GM21381 (cell line): ENCODE measurements around the gene NAALAD2.
A peak's percentile ranks its signal among the peaks of the same experiment; 100 is the strongest.
"Not testable (repeated sequence)": the region's sequence is repeated elsewhere in the genome, so short reads cannot be mapped to it uniquely, and the experiment has no call there.

Source experiments
- ATAC-seq: cut with Tn5 transposase; IDR thresholded peaks from one replicate; pipeline ENCODE4 v1.9.1; 2021; ENCODE audit warnings: mild to moderate bottlenecking, moderate library complexity; ENCODE audit not compliant: unreplicated experiment

The NAALAD2 gene

DNA sequence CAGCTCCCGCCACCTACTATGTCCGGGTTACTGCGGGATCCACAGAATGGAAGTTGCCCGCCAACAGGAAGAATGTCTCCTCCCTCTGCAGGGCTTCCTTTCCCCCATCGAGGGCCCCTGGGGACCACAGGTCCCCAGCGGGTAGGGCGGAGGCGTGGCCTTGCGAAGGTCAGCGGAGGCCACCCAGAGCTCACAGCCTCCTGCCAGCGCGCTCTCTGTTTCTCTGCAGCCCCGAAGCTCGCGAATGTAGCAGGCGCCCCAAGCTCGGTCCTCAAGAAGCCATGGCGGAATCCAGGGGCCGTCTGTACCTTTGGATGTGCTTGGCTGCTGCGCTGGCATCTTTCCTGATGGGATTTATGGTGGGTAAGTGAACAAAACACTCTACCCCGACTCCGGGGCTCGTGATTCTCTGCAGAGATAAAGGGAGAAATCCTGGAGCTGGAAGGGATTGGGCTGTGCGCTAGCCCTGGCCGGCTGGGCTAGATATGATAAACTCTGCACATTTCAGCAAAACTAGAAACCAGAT, at the start of gene NAALAD2:
Gene NAALAD2, plus strand, starts transcription at position 186 of the 526 bp plus-strand sequence. Its CDS starts 96 bp downstream, at position 282.
- peak; percentile 84 for ATAC-seq

DNA sequence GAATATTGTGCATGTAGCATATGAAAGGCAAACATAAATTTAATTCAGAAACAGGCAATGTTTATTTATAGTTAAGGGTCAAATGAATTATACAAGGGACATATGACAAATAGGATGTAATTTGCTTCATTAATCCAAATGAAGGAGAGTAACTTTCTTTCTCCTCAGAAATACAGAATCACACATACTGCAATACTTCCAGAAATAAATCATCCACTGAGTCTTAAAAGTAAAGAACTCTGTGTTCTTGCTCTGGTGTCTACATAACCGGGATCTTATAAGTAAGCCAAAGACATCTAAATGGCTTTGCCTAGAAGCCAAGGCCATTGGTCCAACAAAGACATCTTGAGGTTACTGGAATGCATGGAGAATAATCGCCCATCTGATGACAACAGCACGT, 48.8 kb upstream of the NAALAD2 start, which contains the start of gene UBTFL1:
Gene UBTFL1, plus strand, starts transcription at position 301 of the 400 bp plus-strand sequence. Its CDS starts 0 bp downstream, at position 301.
- ATAC-seq, result not testable (repeated sequence)

DNA sequence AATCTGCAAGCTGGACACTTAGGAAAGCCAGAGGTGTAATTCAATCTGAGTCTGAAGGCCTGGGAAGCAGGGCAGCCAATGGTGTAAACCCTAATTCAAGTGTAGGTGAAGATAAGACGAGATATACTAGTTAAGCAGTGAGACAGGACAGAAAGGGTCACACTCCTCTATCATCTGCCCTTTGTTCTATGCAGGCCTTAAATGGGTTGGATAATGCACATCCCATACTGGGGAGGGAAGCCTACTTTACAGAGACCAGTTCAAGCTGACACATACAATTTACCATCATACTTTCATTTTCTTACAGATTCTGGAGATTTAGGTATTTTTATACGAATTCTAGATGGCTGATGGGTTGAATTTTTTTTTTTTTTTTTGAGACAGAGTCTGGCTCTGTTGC, 45.7 kb upstream of the NAALAD2 start:
- not testable (repeated sequence) for ATAC-seq

DNA sequence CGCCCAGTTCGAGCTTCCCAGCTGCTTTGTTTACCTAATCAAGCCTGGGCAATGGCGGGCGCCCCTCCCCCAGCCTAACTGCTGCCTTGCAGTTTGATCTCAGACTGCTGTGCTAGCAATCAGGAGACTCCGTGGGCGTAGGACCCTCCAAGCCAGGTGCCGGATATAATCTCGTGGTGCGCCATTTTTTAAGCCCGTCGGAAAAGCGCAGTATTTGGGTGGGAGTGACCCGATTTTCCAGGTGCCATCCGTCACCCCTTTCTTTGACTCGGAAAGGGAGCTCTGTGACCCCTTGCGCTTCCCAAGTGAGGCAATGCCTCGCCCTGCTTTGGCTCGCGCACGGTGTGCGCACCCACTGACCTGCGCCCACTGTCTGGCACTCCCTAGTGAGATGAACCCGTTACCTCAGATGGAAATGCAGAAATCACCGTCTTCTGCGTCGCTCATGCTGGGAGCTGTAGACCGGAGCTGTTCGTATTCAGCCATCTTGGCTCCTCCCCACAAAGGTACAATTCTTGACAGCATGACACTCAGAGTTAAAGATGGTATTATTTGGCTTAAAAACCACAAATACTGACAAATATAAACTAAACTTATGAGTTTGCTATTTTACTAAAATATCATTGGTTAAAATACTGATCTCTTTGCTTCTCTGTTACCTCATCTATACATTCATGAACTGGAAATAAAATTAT, 39.1 kb upstream of the NAALAD2 start:
- not testable (repeated sequence) for ATAC-seq

DNA sequence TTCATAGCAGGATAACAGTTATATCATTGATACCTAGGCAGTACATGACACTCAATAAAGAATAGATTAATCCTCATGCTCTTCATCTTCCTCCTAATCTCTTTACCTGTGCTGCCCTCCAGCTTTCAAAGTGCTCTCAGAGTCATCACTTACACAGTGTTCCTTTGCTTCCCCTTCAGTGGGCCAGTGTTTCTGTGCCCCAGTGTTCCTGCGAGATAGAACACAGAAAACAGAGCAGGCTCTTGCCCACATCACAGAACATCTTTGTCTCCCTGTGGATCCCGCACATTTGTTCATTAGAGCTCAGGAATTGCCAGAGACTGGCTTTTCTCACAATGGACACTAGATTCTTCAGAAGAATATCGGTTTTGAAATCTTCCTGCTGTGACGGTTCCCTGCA, 36.2 kb upstream of the NAALAD2 start:
- ATAC-seq, result not testable (repeated sequence)

DNA sequence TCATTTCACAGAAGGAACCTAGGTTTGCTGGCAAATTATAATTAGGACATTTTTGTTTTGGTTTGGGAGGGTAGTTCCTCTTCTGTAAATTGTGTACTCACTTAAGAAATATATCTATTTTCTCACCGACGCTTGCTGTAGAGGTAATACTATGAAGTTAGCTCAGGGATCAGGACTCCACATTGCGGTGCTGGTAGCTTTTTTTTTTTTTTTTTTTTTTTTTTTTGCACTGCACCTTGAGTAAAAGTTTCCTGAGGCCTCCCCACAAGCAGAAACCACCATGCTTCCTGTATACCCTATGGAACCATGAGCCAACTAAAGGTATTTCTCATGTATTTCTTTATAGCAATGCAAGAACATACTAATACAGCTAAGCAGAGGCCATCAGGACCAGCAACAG, 34.0 kb upstream of the NAALAD2 start:
- no peak for ATAC-seq

DNA sequence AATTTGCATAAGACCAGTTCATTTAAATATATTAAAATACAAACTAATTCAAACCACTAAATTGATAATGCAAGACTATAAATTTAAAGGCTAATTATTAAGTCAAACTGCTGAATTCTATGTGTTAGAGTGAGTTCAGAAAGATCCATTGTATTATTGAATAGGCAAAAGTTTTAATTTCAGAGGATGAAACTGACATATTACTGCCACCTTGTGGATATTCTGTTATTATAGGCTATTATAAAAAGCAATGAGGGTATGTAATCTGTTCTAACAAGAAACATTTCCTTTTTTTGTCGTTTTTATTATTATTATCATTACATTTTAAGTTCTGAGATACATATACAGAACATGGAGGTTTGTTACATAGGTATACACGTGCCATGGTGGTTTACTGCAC, 20.9 kb upstream of the NAALAD2 start:
- ATAC-seq, result no peak

DNA sequence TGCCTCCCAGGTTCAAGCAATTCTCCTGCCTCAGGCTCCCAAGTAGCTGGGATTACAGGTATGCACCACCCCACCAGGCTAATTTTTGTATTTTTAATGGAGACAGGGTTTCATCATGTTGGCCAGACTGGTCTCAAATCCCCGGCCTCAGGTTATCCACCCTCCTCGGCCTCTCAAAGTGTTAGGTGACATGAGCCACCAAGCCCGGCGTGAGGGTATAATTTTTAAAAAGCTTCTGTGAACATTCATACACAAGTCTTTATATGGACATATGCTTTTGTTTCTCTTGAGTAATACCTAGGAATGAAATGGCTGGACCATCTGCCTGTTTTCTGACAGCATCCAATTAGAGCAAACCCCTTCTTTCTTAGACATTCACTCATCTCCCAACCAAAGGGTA, 14.3 kb upstream of the NAALAD2 start:
- no peak for ATAC-seq

DNA sequence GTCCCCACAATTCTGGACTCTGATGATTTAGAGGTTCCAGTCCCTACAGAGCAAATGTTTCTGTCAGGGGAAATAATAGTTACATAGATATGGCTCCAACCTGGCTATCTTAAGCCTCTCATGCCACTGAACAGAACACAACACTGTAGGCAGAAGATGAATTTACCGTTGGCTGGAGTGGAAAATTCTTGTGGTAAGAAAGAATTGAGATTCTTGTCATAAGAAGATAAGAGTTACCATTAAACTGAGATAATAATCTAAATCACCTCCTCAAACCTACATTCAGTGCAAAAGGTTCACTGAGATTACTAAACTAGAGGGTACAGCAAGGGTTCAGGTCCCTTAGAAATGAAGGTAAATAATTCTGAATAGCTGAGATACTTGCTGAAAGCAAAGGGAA, 10.1 kb upstream of the NAALAD2 start:
- ATAC-seq, result no peak

DNA sequence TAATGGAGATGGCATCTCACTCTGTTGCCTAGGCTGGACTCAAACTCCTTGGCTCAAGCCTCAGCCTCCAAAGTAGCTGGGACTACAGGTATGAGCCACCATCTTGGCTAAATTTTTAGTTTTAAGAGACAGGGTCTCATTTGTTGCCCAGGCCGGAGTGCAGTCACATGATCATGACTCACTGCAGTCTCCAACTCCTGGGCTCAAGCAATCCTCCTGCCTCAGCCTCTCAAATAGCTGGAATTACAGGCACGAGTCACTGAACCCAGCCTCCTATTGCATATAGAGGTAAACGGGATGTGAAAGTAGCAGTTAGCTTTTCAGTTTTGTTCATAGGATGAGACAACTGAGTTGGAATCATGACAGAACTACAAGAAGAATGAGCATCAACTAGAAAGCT, 9.5 kb upstream of the NAALAD2 start:
- no peak for ATAC-seq

DNA sequence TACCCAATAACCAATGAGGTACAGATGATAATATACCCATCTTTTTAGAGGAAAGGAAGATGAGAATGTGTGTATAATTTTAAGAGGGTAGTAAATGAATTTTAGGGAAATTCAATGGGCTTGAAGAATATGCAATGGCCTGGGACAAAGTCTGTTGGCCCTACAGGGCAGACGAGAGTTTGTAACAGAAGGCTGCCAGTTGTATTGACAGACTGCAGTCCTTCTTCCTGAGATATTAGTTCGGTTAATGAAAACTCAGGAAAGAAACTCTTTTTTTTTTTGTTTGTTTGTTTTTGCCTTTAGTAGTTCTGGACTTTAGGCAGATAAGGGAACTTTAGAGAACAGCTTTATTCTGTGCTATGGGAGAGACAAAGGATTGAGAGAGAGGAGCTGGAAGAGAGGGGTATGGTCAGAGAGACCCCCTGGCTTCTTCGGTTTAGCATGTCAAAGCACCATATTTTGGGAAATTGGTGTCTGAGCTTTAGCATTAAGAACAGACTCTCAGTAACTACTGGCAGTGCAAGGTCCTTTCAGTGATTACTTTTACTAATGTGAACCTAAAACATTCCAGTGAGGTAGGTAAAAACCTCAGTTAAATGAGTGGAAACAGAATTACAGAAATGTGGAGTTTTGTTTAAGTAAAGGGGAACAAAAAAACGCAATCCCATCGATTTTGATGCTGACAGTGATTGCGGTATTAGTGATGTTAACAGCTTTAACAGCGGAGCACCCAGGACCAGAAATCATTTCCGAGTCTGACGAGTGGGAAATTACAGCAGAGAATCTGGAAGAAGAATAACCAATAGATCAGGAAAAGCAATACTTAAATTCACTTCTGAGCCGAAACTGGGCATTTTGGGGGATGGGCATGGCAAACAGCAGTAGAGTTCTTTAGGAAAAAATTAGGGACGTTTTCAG, 644 bp upstream of the NAALAD2 start:
- no peak for ATAC-seq

DNA sequence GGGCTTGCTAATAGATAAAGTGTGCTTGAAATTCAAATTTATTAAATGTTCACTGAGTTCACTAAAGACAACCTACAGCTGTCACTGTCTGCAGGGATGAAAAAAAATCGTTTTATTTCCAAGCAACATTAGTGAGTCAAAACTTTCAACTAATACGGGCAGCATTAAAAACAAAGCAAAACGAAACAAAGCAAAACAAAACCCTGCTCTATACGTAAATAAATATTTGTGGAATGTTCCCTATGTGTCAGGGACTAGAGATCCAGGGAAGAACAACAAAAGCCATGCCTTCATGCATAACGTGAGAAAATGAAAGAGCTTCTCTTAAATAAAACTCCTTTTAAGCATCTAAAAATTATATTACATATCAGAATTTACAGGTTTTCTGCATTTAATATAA, 553 bp downstream of the NAALAD2 start:
- no peak for ATAC-seq

DNA sequence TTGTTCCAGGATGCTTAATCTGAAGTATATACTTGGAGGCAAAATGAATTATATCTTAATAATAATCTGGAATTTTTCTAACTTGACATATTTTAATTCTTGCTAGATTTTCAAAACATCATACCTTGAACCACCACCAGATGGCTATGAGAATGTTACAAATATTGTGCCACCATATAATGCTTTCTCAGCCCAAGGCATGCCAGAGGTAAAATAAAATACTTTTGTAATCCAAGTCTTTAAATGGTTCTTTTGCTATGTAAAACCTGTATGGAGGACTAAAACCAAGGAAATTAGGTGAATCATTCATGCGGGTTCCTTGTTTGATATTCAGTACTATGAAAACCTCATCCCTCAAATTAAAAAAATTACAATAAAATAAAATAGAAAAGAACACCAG, 14.4 kb downstream of the NAALAD2 start:
- no peak for ATAC-seq

DNA sequence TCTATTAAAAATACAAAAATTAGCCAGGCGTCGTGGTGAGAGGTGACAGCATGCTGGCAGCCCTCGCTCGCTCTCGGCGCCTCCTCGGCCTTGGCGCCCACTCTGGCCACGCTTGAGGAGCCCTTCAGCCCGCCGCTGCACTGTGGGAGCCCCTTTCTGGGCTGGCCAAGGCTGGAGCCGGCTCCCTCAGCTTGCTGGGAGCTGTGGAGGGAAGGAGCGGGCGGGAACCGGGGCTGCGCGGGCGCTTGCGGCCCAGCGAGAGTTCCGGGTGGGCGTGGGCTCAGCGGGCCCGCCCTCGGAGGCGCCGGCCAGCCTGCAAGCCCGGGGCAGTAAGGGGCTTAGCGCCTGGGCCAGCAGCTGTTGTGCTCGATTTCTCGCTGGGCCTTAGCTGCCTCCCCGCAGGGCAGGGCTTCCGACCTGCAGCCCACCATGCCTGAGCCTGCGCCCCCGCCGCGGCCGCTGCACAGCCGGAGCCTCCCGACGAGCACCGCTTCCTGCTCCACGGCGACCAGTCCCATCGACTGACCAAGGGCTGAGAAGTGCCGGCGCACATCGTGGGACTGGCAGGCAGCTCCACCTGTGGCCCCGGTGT, 32.6 kb downstream of the NAALAD2 start:
- not testable (repeated sequence) for ATAC-seq

DNA sequence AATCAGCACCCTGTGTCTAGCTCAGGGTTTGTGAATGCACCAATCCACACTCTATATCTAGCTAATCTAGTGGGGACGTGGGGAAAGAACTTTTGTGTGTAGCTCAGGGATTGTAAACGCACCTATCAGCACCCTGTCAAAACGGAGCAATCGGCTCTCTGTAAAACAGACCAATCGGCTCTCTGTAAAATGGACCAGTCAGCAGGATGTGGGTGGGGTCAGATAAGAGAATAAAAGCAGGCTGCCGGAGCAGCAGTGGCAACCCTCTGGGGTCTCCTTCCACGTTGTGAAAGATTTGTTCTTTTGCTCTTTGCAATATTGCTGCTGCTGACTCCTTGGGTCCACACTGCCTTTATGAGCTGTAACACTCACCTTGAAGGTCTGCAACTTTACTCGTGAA, 33.2 kb downstream of the NAALAD2 start:
- not testable (repeated sequence) for ATAC-seq

DNA sequence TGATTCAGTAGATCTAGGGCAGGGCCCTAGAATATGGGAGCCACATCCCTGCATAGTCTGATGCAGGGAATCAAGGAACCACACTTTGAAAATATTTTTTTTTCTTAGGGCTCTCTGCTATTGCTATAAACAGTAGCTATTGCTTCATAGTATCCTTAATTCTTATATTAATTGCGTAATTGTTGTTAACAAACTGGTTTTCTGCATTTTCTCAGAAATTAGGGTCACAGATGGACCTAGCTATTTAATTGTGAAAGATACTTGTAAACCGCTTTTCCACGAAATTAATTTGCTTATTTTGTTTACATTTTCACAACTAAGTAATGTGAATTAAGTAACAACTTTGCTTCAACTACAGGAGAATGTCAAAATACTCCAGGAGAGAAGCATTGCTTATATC, 34.1 kb downstream of the NAALAD2 start:
- no peak for ATAC-seq

DNA sequence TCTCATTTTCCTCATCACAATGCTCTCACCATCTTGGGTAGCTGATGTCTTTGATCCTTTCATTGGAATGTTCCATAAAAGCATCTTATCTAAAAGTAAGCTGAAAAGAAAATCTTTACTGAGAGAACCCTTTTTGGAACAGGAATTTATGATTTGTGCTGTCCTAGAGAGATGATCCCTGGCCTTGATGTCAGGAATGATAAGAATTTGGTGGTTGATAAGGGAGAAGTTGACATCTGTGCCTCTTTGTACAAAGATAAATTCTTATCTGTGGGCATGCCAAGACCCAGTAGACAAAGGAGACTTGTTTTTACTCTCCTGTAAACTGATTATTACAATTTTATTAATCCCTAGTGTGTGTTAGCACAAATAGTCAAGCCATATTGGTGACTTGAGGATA, 36.9 kb downstream of the NAALAD2 start:
- ATAC-seq, result no peak

DNA sequence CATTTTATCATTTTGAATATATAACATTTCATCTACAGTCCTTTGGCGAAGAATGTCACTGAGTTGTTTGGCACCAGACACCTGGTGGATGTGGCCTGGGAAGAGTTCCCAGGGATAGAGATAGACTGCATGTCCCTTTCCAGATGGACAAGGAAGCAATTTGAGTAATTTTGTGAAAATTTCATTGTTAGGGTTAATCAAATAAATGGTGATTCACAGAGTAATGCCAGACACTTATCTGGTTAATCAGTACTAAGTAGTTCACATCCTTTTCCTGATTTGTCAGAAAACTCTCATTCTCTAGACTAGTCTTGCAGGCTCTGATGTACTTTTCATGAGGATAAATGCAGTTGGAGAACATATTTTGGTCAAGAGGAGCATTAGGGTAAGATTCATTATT, 41.6 kb downstream of the NAALAD2 start:
- ATAC-seq, result no peak

DNA sequence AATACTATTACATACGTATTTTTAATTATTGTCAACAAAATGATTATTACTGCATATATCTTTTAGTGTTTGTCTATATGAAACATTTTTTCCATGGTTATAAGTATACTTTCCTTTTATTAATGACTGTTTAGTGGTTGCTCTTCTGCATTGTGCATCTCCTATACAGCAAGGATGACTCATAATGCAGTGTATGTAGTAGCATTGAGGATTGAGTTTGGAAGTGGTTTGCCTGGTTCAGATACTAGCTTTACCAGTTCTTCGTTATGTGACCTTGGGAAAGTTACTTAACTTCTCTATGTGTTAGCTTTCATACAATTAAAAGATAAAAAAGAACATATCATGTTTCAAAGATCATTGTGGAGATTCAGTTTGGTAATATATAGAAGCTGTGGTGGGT, 44.3 kb downstream of the NAALAD2 start:
- no peak for ATAC-seq

DNA sequence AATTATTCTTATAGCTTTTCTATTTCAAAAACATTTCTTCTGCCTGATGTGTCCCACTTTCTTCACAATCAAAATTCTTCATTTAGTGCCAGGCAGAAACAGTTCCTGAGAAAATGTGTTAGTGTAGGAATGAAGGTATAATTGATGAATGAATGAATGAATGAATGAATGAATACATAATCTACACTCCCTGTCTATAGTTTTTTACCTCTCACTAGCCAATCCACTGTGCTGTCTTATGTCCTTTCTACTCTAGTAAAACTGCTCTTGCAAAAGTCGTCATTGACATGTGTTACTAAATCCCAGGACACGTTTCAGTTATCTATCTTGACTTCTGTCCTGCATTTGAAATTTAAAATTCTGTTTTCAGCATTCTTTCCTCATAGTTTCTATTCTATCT, 45.5 kb downstream of the NAALAD2 start:
- no peak for ATAC-seq

DNA sequence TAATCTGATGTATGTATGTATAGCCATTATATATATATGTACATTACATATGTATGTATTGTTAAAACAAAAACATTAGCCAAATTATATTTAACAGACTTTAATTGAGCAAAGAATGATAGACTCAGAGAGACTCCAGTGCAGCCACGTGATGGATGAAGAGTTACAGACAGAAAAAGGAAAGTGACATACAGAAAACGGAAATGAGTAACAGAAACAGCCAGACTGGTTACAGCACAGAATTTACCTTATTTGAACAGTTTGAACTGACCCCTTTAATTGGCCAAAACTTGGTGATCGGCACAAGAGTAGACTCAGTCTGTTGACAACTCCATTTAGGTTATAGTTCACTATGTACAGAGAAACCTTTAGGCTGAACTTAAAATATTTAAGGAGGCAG, 53.4 kb downstream of the NAALAD2 start:
- ATAC-seq, result no peak
